ENCODE results near the gene LCOR. TPM values are rescaled to one million over a fixed set of nuclear protein-coding genes. Genes with fewer than 3 reads are reported as not detected.

The LCOR gene
- total and polyA plus RNA-seq, 2 experiments from 2014 or later = 13.7 to 22.2 TPM

DNA sequence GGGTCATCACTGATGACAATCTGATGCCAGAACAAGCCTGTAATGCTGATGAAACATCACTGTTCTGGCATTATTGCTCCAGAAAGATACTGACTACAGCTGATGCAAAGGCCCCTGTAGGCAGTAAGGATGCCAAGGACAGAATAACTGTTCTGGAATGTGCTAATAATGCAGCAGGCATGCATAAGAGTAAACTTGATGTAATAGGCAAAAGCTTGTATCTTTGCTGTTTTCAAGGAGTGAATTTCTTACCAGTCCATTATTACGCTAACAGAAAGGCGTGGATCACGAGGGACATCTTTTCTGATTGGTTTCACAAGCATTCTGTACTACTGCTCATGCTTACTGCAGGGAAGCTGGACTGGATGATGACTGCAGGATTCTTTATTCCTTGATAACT, 18.7 kb downstream of the LCOR start:
- Histone ChIP-seq H3K27ac (no peak overlapping the region), H3K36me3 (no peaks in the 10 kb centered on the region), H3K27me3 (no peaks in the 10 kb centered on the region), H3K4me3 (no peak overlapping the region), H3K4me1 (ENCODE audit: low read depth) (no peaks in the 10 kb centered on the region), H3K9me3 (ENCODE audit: low read depth) (no peaks in the 10 kb centered on the region)
- TF ChIP-seq, protein P1, sequence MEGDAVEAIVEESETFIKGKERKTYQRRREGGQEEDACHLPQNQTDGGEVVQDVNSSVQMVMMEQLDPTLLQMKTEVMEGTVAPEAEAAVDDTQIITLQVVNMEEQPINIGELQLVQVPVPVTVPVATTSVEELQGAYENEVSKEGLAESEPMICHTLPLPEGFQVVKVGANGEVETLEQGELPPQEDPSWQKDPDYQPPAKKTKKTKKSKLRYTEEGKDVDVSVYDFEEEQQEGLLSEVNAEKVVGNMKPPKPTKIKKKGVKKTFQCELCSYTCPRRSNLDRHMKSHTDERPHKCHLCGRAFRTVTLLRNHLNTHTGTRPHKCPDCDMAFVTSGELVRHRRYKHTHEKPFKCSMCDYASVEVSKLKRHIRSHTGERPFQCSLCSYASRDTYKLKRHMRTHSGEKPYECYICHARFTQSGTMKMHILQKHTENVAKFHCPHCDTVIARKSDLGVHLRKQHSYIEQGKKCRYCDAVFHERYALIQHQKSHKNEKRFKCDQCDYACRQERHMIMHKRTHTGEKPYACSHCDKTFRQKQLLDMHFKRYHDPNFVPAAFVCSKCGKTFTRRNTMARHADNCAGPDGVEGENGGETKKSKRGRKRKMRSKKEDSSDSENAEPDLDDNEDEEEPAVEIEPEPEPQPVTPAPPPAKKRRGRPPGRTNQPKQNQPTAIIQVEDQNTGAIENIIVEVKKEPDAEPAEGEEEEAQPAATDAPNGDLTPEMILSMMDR (IDR thresholded peaks at IDR 0.05; ENCODE audit: low read depth, low read length) = no peak
- peak in 1 of 2 donors; percentile 89 for DNase-seq (ENCODE audit: low read depth in 1 of 2, low spot score in 1 of 2)

DNA sequence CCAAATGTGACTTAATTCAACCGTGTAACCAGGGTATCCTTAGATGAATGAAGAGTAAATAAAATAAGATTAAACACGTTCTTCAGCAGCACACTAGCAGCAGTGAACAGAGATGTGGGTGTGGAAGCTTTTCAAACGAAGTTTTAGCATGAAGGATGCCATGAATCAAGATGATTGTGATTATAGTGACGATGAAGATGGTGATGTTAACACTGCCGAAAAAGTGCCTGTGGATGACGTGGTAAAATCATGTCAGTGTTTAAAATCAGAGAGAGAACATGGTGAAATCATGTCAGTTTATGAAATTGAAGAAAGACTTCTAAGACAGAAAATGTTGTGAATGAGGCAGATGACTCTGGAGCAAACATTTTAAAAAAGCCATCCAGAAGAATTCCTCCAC, 19.2 kb downstream of the LCOR start:
- H3K27ac ChIP-seq = no peak overlapping the region
- DNase-seq (ENCODE audit: low read depth in 1 of 2, low spot score in 1 of 2) = no peak

DNA sequence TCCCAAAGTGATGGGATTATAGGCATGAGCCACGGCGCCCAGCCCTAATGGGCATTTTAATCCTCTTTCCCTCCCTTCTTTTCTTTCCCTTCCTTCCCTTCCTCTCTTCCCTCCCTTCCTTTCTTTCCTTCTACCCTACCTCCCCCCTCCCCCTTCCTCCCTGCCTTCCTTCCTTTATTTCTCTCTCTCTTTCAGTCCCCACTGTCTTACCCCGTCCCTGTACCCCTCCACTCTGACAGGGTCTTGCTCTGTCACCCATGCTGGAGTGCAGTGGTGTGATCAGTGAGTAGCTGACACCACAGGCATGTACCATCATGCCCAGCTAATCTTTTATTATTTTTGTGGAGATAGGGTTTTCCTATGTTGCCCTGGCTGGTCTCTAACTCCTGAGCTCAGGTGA, 24.2 kb downstream of the LCOR start:
- no peak for DNase-seq (ENCODE audit: low read depth in 1 of 2, low spot score in 1 of 2)
- Histone ChIP-seq H3K9me3 (ENCODE audit: low read depth) (no peaks in the 10 kb centered on the region), H3K4me1 (ENCODE audit: low read depth) (no peaks in the 10 kb centered on the region), H3K27me3 (no peaks in the 10 kb centered on the region), H3K27ac (no peak overlapping the region), H3K36me3 (peaks cover 3% of the 10 kb centered on the region), H3K4me3 (no peak overlapping the region)
- TF ChIP-seq, protein P1 (IDR thresholded peaks at IDR 0.05; ENCODE audit: low read depth, low read length) = no peak

More for the DNA sequence above, 19.2 kb downstream of the LCOR start:
- no peak overlapping the region for H3K4me3 ChIP-seq
- H3K27me3 ChIP-seq = no peaks in the 10 kb centered on the region
- H3K36me3 ChIP-seq = no peaks in the 10 kb centered on the region
- no peaks in the 10 kb centered on the region for H3K9me3 ChIP-seq (ENCODE audit: low read depth)
- TF ChIP-seq, protein P1 (IDR thresholded peaks at IDR 0.05; ENCODE audit: low read depth, low read length) = no peak
- H3K4me1 ChIP-seq (ENCODE audit: low read depth) = no peaks in the 10 kb centered on the region

DNA sequence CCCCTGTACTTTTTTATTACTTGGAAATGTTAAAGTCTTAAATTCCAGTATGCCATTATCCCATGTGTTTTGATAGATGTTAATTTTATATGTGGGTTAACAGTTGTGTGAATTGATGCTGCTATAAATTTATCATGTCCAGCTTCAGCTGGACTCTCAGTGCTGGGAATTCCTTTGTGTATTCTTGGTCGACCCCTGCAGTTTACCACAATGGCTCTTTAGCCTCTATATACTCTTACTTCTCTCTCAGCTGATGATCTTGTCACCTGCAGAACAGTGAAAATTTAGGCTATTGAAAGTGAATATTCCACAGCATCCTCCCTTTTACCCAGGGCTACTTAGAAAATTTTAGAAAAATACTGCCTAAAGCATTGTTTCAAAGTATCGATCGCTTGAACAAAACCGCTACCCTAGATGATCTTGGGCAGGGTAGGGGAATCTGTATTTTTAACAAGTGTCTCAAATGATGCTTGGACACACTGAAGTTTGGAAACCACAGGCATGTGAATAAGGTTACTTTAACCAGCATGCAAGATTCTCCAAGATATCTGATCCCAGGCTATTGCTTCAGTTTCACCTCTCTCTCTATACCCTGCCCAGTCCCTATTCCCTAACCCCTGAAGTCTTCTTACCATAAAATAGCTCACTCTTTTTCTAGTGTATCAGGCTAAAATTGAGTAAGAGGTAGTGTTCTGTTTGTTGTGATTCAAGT, 25.4 kb downstream of the LCOR start:
- H3K36me3 ChIP-seq = peaks cover 3% of the 10 kb centered on the region
- H3K4me3 ChIP-seq = no peak overlapping the region
- H3K27ac ChIP-seq = no peak overlapping the region
- TF ChIP-seq, protein P1 (IDR thresholded peaks at IDR 0.05; ENCODE audit: low read depth, low read length) = no peak
- no peak for DNase-seq (ENCODE audit: low read depth in 1 of 2, low spot score in 1 of 2)
- H3K4me1 ChIP-seq (ENCODE audit: low read depth) = no peaks in the 10 kb centered on the region
- no peaks in the 10 kb centered on the region for H3K9me3 ChIP-seq (ENCODE audit: low read depth)
- no peaks in the 10 kb centered on the region for H3K27me3 ChIP-seq

DNA sequence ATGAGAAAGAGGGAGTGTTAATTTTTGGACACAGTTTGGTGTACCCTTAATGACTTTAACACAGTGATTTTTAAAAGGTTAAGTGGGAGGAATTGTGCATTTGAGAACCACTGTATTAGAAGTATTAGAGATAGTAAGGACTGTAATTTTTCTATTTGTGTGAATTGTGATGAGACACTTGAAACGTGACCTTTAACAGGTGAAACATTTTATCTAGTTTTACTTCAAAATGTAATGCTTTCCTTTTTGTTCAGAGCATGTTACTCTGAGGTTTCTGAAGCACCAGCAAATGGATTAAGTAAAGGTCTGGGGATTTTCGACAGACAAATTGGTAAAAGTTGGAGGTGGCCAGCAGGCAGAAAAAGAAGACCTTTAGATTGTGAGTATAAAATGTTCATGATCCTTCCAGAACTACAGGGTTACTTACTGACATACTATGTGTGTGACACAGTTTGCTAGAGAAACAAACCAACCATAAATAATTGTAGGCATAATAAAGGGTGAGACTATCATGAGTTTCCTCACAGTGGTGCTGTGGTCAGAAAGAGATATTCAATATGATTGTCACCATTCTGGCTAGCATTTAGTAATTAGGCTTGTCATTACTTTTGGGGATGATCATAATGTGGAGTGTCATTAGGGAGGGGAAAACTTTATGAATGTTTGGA, 26.1 kb downstream of the LCOR start:
- Histone ChIP-seq H3K4me3 (no peak overlapping the region), H3K9me3 (ENCODE audit: low read depth) (no peaks in the 10 kb centered on the region), H3K27ac (no peak overlapping the region), H3K36me3 (peaks cover 3% of the 10 kb centered on the region), H3K4me1 (ENCODE audit: low read depth) (no peaks in the 10 kb centered on the region), H3K27me3 (no peaks in the 10 kb centered on the region)
- TF ChIP-seq, protein P1 (IDR thresholded peaks at IDR 0.05; ENCODE audit: low read depth, low read length) = no peak
- DNase-seq (ENCODE audit: low read depth in 1 of 2, low spot score in 1 of 2) = no peak

All from cardiac muscle cell (in vitro differentiated cells and primary cell).